HG03378 (cell line): Measurements from ENCODE around the gene C19orf81.

Experiments
- ATAC-seq: cut with Tn5 transposase; IDR thresholded peaks from one replicate; pipeline ENCODE4 v1.9.1; 2021; ENCODE audit warnings: mild to moderate bottlenecking, moderate library complexity; ENCODE audit not compliant: unreplicated experiment

The C19orf81 gene

GRCh38 chr19:50629194-50629593 lies 20.1 kb upstream of the C19orf81 start:
- no peak for ATAC-seq

DNA sequence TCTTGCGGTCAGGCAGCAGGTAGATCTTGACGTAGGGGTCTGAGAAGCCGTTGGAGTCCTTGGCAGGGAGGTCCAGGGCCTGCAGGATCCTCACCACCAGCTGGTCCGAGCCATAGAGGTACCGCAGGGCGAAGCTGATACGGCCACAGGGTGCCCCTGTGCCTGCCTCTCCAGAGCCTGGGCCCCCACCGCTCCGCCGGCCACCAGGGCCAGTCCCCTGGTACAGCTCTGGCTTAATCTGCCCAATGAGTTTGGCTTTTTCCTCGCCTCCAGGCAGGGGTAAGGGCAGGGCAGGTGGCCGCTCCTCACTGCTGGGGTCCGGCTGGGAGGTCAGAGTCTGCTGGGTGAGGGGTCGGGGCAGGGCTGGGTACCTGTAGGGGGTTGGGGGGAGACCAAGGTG lies 19.4 kb upstream of the C19orf81 start:
- no peak for ATAC-seq

- no peak for ATAC-seq
Observed at GRCh38 chr19:50632151-50632835, 17.0 kb upstream of the C19orf81 start.

- no peak for ATAC-seq
Observed at GRCh38 chr19:50633359-50633758, 15.9 kb upstream of the C19orf81 start.

- no peak for ATAC-seq
Observed at GRCh38 chr19:50633973-50634372, 15.3 kb upstream of the C19orf81 start.

DNA sequence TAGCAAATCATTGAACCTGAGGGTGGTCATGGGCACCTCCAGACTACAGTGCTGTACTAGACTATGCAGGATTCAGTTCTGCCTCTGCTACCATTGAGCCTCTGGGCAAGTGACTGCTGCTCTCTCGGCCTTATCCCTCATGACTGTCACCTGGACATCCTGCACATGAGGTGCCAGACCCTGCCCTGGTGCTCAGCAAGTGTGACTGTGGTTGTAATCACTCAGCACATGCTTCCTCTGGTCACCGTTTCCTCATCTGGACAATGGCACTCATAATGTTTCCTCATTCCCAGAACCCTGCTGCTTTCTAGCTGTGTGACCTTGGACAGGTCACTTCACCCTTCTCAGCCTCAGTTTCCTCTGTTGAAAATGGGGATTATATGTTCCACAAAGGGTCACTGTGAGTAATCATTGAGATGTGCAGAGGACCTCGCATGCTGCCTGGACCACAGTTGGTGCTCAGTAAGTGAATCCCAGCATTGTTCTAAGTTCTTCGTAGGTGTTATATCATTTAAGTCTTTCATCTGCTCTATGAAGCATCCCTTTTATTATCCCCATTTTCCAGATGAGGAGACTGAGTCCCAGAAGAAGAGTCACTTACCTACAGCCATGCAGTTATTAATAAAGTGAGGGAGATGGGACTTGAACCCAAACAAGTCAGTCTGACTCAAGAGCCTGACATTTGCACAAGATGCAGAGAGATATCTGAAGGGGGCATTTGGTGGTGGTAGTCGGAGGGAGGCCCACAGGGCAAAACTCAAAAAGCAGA lies 12.7 kb upstream of the C19orf81 start:
- ATAC-seq: no peak

- no peak for ATAC-seq
Observed at GRCh38 chr19:50638600-50638999, 10.6 kb upstream of the C19orf81 start.

GRCh38 chr19:50639121-50640112 lies 9.8 kb upstream of the C19orf81 start, which contains the start of gene SYT3:
Gene SYT3 (minus strand): TSS chr19:50639881. CDS start chr19:50637411, 2,470 bp downstream.
- no peak for ATAC-seq

- ATAC-seq: no peak
Observed at GRCh38 chr19:50640368-50640767, 8.9 kb upstream of the C19orf81 start.

- no peak for ATAC-seq
Observed at GRCh38 chr19:50644315-50644915, 4.8 kb upstream of the C19orf81 start.

DNA sequence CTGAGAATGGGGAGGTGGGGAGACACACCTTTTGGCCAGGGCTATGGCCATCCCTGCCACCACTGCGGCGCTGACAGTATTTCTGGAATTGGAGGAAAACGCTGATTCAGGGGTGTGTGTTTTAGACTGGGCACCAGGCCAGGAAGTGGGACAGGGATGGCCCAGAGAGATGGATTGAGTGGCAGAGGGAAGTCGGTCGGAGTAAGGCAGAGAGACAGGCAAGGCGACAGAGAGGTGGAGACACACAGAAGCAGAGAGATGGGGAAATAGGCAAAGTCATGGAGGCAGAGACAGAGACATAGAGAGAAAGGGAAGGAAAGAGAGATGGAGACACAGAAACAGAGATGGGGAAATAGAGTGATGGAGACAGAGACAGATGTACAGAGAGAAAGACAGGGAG lies 4.1 kb upstream of the C19orf81 start:
- ATAC-seq: no peak

DNA sequence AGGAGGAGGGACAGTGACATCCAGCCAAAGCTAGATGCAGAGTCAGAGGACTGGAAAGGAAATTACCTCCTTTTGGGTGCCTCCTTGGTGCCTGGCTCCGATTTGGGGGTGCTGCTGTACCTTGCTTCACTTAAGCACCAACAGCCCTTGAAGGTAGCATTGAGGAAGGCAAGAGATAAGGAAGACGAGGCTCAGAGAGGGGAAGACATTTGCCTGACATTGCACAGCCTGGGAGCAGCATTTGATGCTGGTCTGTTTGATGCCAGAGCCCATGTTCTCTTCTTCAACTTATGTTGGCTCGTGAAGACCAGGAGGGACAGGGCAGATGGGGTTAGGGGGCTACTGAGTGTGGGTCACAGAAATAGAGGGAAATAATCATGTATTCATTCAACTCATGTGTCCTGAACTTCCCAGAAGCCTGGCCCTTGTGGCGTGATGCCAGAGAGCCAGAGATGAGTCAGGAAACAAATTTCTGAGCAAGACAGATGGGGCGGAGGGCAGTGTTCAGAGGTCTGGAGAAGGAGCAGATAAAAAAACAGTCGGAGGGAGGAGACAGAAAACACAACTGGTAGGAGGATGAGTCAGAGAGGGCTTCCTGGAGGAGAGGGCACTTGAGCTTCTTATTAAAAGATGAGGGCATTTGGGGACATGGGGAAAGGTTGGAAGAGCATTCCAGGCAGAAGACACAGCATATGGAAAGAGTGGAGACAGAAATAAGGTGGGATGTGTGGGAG lies 3.0 kb upstream of the C19orf81 start:
- no peak for ATAC-seq

DNA sequence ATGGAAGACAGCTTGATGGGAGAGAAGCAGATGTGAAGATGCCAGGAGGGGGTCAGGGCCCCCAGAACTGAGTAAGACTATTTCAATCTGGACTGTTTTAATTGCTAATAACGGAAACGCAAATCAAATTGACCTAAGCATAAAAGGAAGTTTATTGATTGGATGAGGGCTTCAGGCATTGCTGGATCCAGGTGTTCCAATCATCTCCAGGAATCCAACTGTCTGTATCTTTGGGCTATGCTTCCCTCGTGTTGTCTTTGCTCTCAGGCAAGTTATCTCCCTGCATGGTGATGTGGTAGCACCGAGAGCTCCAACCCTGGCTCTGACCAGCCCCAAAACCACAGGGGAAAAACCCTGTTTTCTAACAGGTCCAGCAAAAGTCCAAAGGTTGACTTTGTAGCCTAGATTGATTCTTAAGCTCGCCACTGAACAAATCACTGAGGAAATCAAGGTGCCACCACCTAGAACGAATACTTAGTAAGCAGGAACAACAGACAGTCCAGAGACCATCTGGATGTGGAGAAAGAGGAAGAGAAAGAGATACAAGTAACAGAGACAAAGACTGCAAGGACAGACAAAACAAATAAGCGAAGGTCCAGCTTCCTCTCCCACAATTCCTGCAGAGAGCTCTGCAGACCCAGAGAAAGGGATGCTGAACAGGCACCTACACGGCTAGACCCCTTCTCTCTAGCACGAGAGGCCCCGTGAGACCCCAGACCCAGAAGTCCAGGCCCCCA lies 1.2 kb upstream of the C19orf81 start:
- no peak for ATAC-seq

GRCh38 chr19:50648659-50649058 lies 586 bp upstream of the C19orf81 start:
- no peak for ATAC-seq

DNA sequence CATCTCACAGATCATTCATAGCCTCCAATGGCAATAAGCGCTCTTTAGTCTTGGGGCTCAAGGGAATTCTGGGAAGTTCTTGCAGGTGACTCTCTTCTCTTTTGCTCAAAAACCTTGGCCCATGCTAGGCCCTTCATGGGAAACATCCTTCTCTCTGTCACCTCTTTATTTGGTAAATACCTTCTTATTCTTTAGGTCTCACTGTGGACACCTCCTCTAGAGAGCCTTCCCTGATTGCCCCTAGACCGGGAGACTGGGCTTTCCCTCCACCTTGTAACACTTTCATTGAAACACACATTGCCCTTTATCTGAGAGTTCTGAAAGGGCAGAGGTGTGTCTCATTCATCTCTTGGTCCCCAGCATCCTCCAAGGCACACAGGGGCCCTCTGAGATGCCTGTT lies 1.9 kb downstream of the C19orf81 start:
- no peak for ATAC-seq

- no peak for ATAC-seq
Observed at GRCh38 chr19:50652722-50653121, 3.5 kb downstream of the C19orf81 start.

GRCh38 chr19:50654882-50655281 lies 5.6 kb downstream of the C19orf81 start:
- ATAC-seq: no peak

DNA sequence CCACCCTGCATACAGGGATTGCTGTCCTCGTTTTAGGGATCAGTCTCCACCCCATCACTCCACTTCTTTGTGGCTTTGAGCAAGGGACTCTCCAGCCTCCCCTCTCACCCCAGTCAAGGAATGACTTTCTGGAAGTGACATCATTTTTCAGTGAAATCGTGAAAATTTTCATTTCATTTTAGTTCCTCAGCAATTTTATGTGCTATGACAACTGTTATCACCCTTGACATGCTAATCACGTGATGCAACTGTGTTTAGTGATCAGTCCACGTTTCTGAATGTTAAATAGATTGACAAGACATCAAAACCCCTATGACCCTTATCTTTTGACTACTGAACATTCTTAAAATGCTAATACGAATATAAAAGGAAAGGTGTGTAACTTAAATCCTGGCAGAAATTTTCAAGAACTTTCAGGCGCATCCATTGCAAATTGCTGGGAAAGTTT lies 8.0 kb downstream of the C19orf81 start:
- ATAC-seq: no peak

- ATAC-seq: peak; percentile 63
Observed at GRCh38 chr19:50657712-50658440, 8.6 kb downstream of the C19orf81 start.
